ENCODE measurements around the gene HAUS8.

DNA sequence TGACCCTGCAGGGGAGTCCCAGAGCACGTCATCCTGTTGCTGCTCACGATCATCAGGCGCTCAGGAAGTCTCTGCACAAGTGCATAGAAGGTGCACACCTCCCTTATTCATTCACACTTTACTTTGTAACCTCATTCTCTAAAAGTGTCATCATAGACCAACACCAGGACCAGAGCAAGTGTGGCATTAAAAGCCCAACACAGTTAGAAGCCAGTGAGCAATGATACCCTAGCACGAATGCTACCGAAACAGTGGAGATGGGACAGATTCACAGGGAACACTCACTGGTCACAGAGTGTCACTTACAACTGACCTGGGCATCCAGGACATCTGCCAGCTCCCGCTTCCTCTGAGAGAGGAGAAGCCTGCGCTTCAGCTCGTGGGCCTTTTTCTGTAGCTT lies 17.0 kb downstream of the HAUS8 start:
- no peak for TF ChIP-seq POLR2A (IDR thresholded peaks at IDR 0.05; ENCODE audit: low read length)
- TF ChIP-seq GATA1 (IDR thresholded peaks at IDR 0.05; ENCODE audit: low read depth, low read length): no peak
